Esophagus muscularis mucosa (tissue), 4 donors: ENCODE data around the gene TANC1.

Experiments used
- CTCF ChIP-seq, 3 experiments: fragments of 200-600 bp in 2 of 3; fragments of 450-650 bp in 1 of 3; sonication (generic) in 2 of 3; IDR thresholded peaks; one replicate each; pipeline ENCODE4 v1.5.1; 2017 to 2019; ENCODE audit warnings: antibody characterized with exemption in 3 of 3, mild to moderate bottlenecking in 2 of 3, moderate library complexity in 1 of 3
- EP300 ChIP-seq: sonication (generic); formaldehyde crosslinking; IDR thresholded peaks from one replicate; pipeline ENCODE4 v1.6.1; 2017; ENCODE audit warnings: antibody characterized with exemption
- POLR2A ChIP-seq: fragments of 450-650 bp; IDR thresholded peaks from one replicate; pipeline ENCODE4 v1.6.1; 2017; ENCODE audit warnings: antibody characterized with exemption, moderate library complexity, mild to moderate bottlenecking, low read depth

GRCh38 chr2:159043710-159044109, 75.3 kb downstream of the TANC1 start:
- TF ChIP-seq POLR2A (no peak), CTCF (IDR thresholded peaks at IDR 0.05) (no peak), EP300 (no peak)
